Measurements from ENCODE around the gene FDPS. TPM values are rescaled to one million over a fixed set of nuclear protein-coding genes. Genes with fewer than 3 reads are reported as not detected.
A peak's percentile ranks its signal among the peaks of the same experiment; 100 is the strongest.

Gene FDPS
- total RNA-seq, 1 experiment from 2014 or later, result 269 TPM

DNA sequence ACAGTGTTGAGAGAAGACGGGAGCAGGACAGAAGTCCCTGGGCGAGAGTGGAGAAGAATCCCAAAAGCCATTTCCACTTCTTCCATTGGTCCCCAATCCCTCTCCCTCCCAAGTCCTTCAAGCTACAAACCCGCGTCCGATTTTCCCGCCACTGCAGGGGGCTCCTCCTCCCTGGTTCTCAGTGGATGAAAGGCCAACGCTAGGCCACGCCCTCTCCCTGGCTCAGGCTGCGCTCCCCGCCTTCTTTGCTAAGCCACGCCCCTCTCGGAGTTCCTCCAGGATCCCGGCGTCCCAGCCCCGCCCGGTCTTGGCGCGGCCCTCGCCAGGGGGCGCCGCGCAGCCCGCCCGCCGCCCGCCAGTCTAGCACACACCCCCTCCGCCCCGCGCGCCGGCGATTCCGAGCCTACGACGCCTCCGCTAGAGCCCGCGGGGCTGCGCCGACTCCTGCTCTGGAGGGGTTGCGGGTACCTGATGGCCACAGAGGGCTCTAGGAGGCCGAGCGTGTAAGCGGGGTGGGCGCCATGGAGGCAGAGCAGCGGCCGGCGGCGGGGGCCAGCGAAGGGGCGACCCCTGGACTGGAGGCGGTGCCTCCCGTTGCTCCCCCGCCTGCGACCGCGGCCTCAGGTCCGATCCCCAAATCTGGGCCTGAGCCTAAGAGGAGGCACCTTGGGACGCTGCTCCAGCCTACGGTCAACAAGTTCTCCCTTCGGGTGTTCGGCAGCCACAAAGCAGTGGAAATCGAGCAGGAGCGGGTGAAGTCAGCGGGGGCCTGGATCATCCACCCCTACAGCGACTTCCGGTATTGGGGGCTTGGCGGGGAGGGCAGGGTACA, 31.4 kb upstream of the FDPS start, which contains the start of gene HCN3:
HCN3 (plus strand) TSS at position 394 of the 832 bp plus-strand sequence; CDS start at position 522, 128 bp downstream.
- Histone ChIP-seq H3K4me2 (ENCODE audit: low read length) (peak within 1 kb of the TSS; percentile 100), H3K9me2 (ENCODE audit: insufficient read depth) (no peaks in the 10 kb centered on the region), H3K4me3 (replicated peaks in 1 of 2; ENCODE audit: low read depth in 1 of 2, low read length in 2 of 2) (peak within 1 kb of the TSS; percentile 76 to 85), H3K27me3 (ENCODE audit: insufficient read depth, low read length) (no peaks in the 10 kb centered on the region), H3K9ac (ENCODE audit: low read length) (peak within 1 kb of the TSS; percentile 67), H3K9me3 (ENCODE audit: control insufficient read depth in 1 of 2, insufficient read depth in 1 of 2, low read depth in 1 of 2, low read length in 2 of 2) (no peaks in the 10 kb centered on the region), H3K36me3 (ENCODE audit: control insufficient read depth in 1 of 2, insufficient read depth in 2 of 2, low read length in 2 of 2) (no peaks in the 10 kb centered on the region), H3K27ac (ENCODE audit: low read depth, low read length) (peak within 1 kb of the TSS; percentile 63), H3K4me1 (ENCODE audit: control insufficient read depth in 1 of 2, insufficient read depth in 2 of 2, low read length in 2 of 2) (peaks cover 10 to 33% of the 10 kb centered on the region in 2 experiments), H3K79me2 (ENCODE audit: insufficient read depth, low read length) (peaks cover 13% of the 10 kb centered on the region), H4K20me1 (ENCODE audit: insufficient read depth) (no peaks in the 10 kb centered on the region), H2AFZ (ENCODE audit: low read depth, low read length, poor library complexity, severe bottlenecking) (peak within 1 kb of the TSS; percentile 65)
- intact Hi-C loops (cut with micrococcal nuclease), result loop anchor here (1.0 to 5.0 kb wide), 2 partner anchors 46 to 225 kb away; no protein-coding TSS in a partner anchor
- ChIA-PET CTCF (interaction anchor here (0.6 to 1.1 kb wide), 7 partner anchors 25 to 991 kb away, joined by 3 to 6 read pairs (median 4); no protein-coding TSS in a partner anchor), POLR2A (interaction anchor here (1.0 kb wide), 1 partner anchor 30 kb away, joined by 5 read pairs; no protein-coding TSS in a partner anchor), RAD21 (ENCODE audit: low non-redundant PET in 1 of 2, low total read pairs in 2 of 2, uncharacterized antibody in 2 of 2, unreplicated experiment in 2 of 2) (interaction anchor here in 1 of 2 experiments (0.6 to 0.8 kb wide), 3 partner anchors 9 to 360 kb away, joined by 3 to 8 read pairs (median 4); partner anchors contain the start of gene FDPS)
- DNase-seq (ENCODE audit: low read depth, low spot score) (peak; percentile 94), ATAC-seq (peak; percentile 71)
- BruUV-seq (replicated peaks), result TSS peak; percentile 42
- TF ChIP-seq SIN3A (IDR thresholded peaks at IDR 0.05; ENCODE audit: low read depth) (0 out of 2 replicates have a peak, but pooled peaks have one; percentile 18), CEBPB (IDR thresholded peaks at IDR 0.05; ENCODE audit: low read depth) (no peak), JUND (IDR thresholded peaks at IDR 0.05) (no peak), EZH2phosphoT487 (IDR thresholded peaks at IDR 0.05; ENCODE audit: borderline replicate concordance) (no peak), ZBTB33 (IDR thresholded peaks at IDR 0.05; ENCODE audit: extremely low read depth, insufficient replicate concordance, low read length) (no peak), ATF3 (IDR thresholded peaks at IDR 0.05) (no peak), EZH2 (IDR thresholded peaks at IDR 0.05) (no peak), CTCF (IDR thresholded peaks at IDR 0.05 in 2 of 3, conservative IDR thresholded peaks at IDR 0.05 in 1 of 3; ENCODE audit: borderline replicate concordance in 1 of 3, insufficient read depth in 1 of 3, low read depth in 2 of 3, low read length in 2 of 3) (peak; percentile 27 to 60 (median 46); a peak in 5 of 6 replicates), POLR2AphosphoS5 (IDR thresholded peaks at IDR 0.05; ENCODE audit: low read depth, low read length) (no peak; the same call in 1 of the 2 replicates), FOSL1 (IDR thresholded peaks at IDR 0.05; ENCODE audit: low read depth) (no peak), SP1 (IDR thresholded peaks at IDR 0.05; ENCODE audit: low read depth) (peak; percentile 56; the same call in 1 of the 2 replicates), TCF7L2 (IDR thresholded peaks at IDR 0.05; ENCODE audit: borderline replicate concordance, extremely low read depth, insufficient read depth, insufficient read length) (peak; percentile 34), SRF (IDR thresholded peaks at IDR 0.05; ENCODE audit: low read depth) (no peak), YY1 (IDR thresholded peaks at IDR 0.05; ENCODE audit: extremely low read depth, insufficient replicate concordance, low read depth, low read length) (no peak), MAX (IDR thresholded peaks at IDR 0.05) (peak; percentile 86), EGR1 (IDR thresholded peaks at IDR 0.05; ENCODE audit: low read depth) (0 out of 2 replicates have a peak, but pooled peaks have one; percentile 40)
- TF ChIP-seq, protein P1, sequence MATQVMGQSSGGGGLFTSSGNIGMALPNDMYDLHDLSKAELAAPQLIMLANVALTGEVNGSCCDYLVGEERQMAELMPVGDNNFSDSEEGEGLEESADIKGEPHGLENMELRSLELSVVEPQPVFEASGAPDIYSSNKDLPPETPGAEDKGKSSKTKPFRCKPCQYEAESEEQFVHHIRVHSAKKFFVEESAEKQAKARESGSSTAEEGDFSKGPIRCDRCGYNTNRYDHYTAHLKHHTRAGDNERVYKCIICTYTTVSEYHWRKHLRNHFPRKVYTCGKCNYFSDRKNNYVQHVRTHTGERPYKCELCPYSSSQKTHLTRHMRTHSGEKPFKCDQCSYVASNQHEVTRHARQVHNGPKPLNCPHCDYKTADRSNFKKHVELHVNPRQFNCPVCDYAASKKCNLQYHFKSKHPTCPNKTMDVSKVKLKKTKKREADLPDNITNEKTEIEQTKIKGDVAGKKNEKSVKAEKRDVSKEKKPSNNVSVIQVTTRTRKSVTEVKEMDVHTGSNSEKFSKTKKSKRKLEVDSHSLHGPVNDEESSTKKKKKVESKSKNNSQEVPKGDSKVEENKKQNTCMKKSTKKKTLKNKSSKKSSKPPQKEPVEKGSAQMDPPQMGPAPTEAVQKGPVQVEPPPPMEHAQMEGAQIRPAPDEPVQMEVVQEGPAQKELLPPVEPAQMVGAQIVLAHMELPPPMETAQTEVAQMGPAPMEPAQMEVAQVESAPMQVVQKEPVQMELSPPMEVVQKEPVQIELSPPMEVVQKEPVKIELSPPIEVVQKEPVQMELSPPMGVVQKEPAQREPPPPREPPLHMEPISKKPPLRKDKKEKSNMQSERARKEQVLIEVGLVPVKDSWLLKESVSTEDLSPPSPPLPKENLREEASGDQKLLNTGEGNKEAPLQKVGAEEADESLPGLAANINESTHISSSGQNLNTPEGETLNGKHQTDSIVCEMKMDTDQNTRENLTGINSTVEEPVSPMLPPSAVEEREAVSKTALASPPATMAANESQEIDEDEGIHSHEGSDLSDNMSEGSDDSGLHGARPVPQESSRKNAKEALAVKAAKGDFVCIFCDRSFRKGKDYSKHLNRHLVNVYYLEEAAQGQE (IDR thresholded peaks at IDR 0.05; ENCODE audit: low read depth), result no peak
